SW 1271 (cell line): ENCODE results near the gene LEF1.

Experiments used
- DNase-seq, 2 experiments: peaks; one replicate each; lab custom pipeline; 2025; lab: John Stamatoyannopoulos, UW

LEF1 gene

DNA sequence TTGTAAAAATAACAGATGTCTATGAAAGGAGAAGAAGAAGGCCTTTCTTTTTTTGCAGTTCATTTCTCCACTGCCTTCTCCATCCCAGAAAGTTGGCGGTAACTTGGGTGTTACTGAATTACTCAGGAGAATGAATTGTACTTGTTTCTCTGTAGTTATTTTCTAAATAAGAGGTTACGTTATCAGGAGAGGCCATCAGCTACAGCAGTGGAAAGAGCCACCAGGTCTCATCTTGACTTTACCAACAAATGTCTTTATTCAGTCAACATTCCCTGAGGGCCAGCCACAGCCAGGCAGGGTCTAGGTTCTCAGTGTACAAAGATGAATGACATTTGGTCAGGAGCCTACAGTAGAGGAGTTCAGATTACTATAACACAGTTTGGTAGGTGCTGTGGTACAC, 170.9 kb downstream of the LEF1 start:
- DNase-seq, result no peak
